AG09309 (cell line): Measurements from ENCODE around the gene RANBP3.
"Not testable (repeated sequence)": the region's sequence is repeated elsewhere in the genome, so short reads cannot be mapped to it uniquely, and the experiment has no call there.

ENCODE experiments used
- DNase-seq: peaks from one replicate; pipeline ENCODE4 v3.0.0-alpha.2; 2010; ENCODE audit warnings: low read depth
- H3K4me3 ChIP-seq: 2 replicates; pipeline ENCODE4 v1.5.1; 2011; ENCODE audit warnings: mild to moderate bottlenecking, low read depth, low read length, moderate library complexity; ENCODE audit not compliant: control insufficient read depth
- CTCF ChIP-seq: IDR thresholded peaks from 2 replicates; pipeline ENCODE4 v1.5.1; 2011; ENCODE audit warnings: mild to moderate bottlenecking, low read depth, low read length, inconsistent platforms; ENCODE audit not compliant: insufficient read depth, control insufficient read depth; ENCODE audit errors: missing control alignments

The RANBP3 gene

GRCh38 chr19:5966941-5967340 is 11.0 kb downstream of the RANBP3 start:
- H3K4me3 ChIP-seq = no peak overlapping the region
- no peak for DNase-seq
- TF ChIP-seq CTCF = no peak

GRCh38 chr19:5966215-5966614 is 11.7 kb downstream of the RANBP3 start:
- DNase-seq = no peak
- TF ChIP-seq CTCF = no peak
- no peak overlapping the region for H3K4me3 ChIP-seq

- no peak for TF ChIP-seq CTCF
- no peak for DNase-seq
- H3K4me3 ChIP-seq = no peak overlapping the region
These were observed 12.9 kb downstream of the RANBP3 start for GRCh38 chr19:5964816-5965565.

- H3K4me3 ChIP-seq = no peak overlapping the region
- no peak for DNase-seq
- no peak for TF ChIP-seq CTCF
These were observed 14.1 kb downstream of the RANBP3 start for GRCh38 chr19:5963855-5964254.

- not testable (repeated sequence) for H3K4me3 ChIP-seq, DNase-seq
These were observed 14.7 kb downstream of the RANBP3 start for GRCh38 chr19:5963259-5963658.

- H3K4me3 ChIP-seq = no peak overlapping the region
- no peak for TF ChIP-seq CTCF
- no peak for DNase-seq
These were observed 15.7 kb downstream of the RANBP3 start for GRCh38 chr19:5961969-5962945.

GRCh38 chr19:5961641-5961968 is 16.3 kb downstream of the RANBP3 start:
- DNase-seq, H3K4me3 ChIP-seq: not testable (repeated sequence)
